Glomerular endothelial cell (primary cell): ENCODE measurements around the gene BPIFB6. TPM values are rescaled to one million over a fixed set of nuclear protein-coding genes. Genes with fewer than 3 reads are reported as not detected.

ENCODE experiments used
- DNase-seq: peaks from one replicate; pipeline ENCODE4 v3.0.0-alpha.2; 2011; ENCODE audit warnings: low read depth, low spot score; ENCODE audit errors: extremely low read depth
- total RNA-seq: library from RNA; depleted of rRNA; stranded (reverse); fragments of >200 nt; gene quantifications from 2 replicates; pipeline ENCODE4 v1.2.3, GENCODE V29; 2015

The BPIFB6 gene
- total RNA-seq, 1 donor from 2014 or later = not detected

DNA sequence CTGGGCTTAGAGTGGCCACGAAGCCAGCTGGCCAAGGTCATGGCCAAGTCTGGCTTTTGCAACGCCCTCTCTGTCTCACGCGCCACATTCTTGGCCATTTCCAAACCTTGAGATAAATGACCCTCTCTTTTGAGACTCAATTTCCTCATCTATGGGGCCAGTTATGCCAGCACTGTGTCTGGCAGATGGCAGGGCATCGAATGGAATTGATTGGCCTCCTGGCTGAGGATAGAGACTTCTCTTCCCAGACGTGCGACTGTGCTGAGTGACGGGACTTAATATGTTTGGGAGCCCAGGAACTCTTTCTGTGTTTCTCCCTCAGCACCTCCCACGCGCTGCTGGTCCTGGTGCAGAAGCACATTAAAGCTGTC is 16.3 kb upstream of the BPIFB6 start:
- DNase-seq = no peak

DNA sequence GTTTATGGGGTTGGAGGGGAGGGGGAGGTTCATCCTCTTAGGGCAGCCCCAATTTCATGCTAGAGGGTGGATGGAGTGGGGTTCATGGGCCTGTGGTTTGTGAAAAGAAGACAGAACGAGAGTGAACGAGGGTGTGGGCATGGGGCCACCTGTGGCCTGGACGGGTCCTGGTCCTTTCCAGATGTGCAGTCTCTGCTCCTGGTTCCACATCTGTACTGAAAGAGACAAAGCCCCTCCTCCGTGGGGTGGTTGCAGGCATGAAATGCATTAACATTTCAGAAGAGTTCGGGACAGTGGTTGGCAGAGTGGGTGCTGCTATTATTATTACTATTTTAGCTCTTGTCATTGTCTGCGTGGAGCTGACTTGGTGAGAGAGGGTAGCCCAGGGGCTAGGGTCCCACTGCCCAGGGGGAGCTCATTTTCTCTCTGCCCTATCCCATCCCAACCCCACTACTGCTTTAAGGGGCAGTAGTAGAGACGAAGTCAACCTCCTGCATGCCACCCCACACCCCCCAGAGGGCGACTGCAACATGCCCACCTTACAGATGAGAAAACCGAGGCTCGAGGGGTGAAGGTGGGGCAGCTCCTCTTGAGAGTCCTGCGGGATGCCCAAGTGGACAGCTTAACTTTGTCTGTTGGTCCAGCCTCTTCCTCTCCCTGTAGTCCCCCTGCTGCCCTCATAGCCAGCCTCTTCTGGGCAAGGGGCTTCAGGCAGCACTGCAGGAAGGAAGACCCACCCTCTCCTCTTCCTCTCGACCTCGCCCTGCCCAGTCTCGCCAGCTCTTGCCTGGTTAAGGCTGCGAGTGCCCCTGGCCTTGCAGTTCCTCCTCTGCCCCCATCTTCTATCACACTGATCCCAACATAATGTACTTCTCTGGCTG is 15.5 kb upstream of the BPIFB6 start:
- DNase-seq = no peak

GRCh38 chr20:33016581-33017109 is 14.8 kb upstream of the BPIFB6 start:
- DNase-seq = no peak

DNA sequence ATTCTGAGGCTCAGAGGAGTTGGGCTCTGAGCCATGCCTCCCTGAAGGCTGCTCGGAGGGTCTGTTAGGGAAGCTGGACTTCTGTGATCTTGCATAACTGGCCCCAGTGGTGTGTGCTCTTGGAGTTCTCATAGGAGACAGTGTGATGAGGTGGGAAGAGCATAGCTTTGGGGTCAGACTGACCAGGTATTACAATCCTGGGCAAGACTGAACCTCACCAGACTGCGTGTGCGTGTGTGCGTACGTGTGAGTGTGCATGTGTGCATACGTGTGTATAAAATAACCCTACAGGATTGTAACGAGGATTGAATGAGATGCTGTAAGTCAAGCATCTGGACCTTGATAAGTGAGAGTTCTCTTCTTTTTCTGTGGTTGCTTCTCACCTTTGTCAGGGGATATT is 13.9 kb upstream of the BPIFB6 start:
- no peak for DNase-seq

DNA sequence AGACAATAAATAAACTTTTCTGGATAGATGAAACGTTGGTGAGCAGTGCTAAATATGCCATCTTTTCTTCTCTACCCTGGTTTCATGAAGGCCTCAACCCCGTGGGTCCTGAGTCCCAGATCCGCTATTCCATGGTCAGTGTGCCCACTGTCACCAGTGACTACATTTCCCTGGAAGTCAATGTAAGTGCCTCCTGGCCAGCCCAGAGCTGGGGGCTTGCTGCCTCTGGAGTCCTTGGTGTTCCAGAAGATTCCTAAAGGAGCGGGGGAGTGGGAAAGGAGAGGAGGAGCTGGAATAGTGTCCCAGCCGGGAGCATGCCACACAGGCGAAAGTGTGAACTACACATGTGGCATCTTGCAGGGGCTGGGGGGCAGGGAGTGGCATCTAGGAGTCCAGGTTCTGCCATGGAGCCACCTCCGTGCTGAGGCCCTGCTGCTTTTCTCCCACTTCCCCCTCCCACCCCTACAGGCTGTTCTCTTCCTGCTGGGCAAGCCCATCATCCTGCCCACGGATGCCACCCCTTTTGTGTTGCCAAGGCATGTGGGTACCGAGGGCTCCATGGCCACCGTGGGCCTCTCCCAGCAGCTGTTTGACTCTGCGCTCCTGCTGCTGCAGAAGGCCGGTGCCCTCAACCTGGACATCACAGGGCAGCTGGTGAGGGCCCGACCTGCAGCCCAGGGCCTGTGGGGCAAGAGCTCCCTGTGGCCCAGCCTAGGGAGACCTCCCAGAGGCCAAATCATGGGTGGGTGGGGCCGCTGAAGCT is 13.1 kb upstream of the BPIFB6 start:
- DNase-seq = no peak

DNA sequence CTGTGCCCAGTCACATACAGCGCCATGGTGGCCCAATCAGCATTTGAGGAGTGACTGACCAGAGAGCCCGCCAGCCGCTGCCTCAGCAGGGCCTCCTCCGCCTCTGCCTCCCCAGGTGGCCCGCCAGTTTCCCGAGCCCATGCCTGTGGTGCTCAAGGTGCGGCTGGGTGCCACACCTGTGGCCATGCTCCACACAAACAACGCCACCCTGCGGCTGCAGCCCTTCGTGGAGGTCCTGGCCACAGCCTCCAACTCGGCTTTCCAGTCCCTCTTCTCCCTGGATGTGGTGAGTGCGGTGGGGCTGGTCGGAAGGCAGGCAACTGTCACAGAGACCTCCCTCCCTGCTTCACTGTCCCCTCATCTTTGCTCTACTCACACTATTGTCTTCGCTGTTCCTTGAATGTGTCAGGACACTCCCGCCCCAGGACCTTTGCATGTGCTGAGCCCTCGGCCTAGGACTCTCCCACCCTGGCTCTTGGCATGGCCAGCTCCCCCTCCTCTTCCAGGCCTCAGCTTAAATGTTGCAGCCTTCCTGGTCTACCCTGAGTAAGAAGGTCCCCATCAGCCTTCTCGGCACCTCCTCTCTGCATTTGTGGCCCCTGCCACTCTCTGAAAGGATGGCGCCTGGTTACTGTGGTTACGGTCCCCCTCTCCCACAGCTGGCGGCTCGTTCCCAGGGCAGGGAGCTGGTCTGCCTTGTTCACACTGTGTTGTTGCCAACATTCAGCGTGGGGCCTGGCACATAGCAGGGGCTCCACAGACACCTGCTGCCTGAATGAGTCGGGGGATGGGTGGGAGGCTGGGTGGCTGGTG is 11.8 kb upstream of the BPIFB6 start:
- DNase-seq = no peak

- no peak for DNase-seq
These were observed 10.9 kb upstream of the BPIFB6 start for GRCh38 chr20:33020278-33021161.

DNA sequence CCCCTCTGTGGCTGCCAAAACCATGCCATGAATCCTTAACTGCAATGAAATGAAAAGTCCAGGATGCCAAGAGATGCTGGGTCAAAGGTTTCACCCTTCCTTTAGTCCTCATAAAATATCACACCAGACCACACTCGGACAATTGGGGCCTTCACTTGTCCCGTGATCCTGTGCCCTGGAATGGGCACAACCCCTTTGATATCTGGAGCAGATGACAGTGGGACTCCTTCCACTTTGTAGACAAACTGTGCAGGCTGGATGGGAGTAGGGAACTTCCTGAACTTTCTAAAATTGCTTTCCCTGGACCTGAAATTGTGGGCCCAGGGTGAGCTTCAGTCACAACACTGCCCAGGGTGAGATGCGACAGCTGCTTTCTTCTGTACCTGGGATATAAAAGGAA is 9.6 kb upstream of the BPIFB6 start:
- no peak for DNase-seq

- DNase-seq = no peak
These were observed 9.2 kb upstream of the BPIFB6 start for GRCh38 chr20:33022289-33022688.

DNA sequence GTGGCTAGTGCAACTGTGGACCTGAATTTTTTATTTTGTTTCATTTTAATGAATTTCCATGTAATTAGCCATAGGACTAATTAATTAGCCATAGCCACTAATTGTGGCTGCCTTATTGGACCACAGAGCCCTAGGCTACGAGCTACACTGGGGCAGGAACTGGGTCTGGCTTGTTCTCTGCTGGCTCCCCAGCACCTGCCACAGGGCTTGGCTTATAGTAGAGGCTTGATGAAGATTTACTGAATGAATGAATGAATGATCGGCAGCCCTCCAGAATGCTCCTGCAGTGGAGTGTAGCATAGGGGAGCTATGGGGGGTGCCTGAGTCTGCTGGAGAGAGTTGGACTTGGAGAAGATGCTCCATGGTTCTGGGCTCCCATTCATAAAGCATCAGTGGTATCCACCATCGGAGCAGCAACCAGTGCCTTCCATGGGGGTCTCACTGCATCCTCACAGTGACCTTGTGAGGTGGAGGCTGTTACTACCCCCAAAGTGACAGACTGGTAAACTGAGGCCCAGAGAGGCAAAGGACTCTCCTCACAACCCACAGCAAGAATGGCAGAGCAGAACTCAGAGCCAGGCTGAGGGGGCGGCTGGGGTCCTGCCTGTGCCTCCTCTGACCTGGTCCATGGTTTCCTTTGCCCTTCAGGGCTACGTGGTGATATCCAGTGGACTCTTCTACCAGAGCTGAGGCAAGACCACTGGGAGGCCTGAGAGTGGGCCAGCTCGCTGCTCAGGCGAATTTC is 8.6 kb upstream of the BPIFB6 start:
- no peak for DNase-seq

GRCh38 chr20:33023439-33024242 is 7.8 kb upstream of the BPIFB6 start:
- DNase-seq = no peak

GRCh38 chr20:33024243-33024560 is 7.2 kb upstream of the BPIFB6 start:
- DNase-seq = no peak

GRCh38 chr20:33024609-33025317 is 6.7 kb upstream of the BPIFB6 start:
- DNase-seq = no peak

GRCh38 chr20:33025318-33025876 is 6.1 kb upstream of the BPIFB6 start:
- DNase-seq = no peak

- DNase-seq = no peak
These were observed 5.2 kb upstream of the BPIFB6 start for GRCh38 chr20:33026072-33026778.

- no peak for DNase-seq
These were observed 4.4 kb upstream of the BPIFB6 start for GRCh38 chr20:33026779-33027759.
